Putamen (tissue), 1 donor: Measurements from ENCODE around the gene CEP85.
A peak's percentile ranks its signal among the peaks of the same experiment; 100 is the strongest.

ENCODE experiments used
- DNase-seq: peaks from one replicate; pipeline ENCODE4 v3.0.0-alpha.2; 2016; ENCODE audit warnings: low spot score

CEP85 gene

GRCh38 chr1:26233903-26234643 is at the start of gene CEP85:
CEP85 (plus strand) TSS chr1:26234200; CDS start chr1:26239784, 5,584 bp downstream.
- DNase-seq = peak; percentile 97

- no peak for DNase-seq
Observed at GRCh38 chr1:26184883-26185282, 49.1 kb upstream of the CEP85 start.

DNA sequence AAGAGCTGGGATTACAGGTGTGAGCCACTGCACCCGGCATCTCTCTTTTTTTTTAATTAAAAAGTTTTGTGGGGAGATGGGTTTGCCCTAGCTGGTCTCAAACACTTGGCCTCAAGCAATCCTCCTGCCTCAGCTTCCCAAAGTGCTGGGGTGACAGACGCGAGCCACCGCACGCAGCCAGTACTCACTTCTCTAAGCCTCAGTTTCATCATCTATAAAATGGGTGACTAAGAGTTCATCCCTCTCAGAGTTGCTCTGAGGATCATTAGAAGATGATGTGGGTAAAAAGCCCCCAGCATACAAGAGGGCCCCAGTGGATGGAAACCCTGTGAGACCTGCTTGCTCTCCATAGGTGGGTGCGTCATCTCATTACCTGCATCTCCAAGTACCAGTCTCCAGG is 46.1 kb upstream of the CEP85 start:
- no peak for DNase-seq

- no peak for DNase-seq
Observed at GRCh38 chr1:26188477-26188876, 45.5 kb upstream of the CEP85 start.

DNA sequence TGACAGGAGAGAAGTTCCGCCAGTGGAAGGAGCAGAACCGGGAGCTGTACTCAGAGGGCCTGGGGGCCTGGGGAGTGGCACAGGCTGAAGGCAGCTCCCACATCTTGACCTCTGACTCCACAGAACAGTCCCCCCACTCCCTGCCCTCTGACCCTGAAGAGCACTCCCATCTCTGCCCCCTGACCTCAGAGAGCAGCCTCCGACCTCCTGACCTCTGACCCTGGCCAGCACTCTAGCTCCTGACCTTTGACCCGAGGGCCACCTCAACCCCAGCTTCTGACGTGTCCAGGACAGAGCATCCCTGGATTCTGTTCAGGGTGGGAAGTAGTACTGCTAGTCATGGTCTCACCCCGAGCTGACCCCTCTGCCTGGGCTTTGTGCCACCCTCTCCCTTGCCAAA is 44.7 kb upstream of the CEP85 start:
- DNase-seq = no peak

DNA sequence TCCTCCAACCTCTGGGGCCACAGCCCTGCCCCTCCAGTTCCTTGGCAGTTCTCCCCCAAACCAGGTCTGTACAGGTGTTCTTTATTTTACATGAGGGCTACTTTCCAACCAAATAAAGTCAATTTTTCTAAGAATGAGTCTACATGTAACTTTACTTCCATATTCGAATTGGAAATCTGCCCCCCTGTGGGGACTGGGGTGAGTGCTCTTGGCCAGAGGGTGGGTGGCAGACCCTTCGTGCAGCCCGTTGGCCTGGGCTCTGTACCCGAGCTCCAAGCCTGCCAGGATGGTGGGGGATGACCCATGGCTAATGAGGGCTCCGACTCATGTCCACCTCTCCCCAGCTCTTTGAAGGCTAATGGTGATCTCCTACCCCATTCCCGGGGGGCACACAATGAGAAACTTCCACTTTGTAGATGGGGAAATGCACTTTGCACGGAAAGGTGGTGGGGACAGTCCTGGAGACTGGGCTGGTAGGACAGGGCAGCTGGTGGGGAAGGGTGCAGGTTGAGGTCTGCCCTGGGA is 44.2 kb upstream of the CEP85 start:
- no peak for DNase-seq

DNA sequence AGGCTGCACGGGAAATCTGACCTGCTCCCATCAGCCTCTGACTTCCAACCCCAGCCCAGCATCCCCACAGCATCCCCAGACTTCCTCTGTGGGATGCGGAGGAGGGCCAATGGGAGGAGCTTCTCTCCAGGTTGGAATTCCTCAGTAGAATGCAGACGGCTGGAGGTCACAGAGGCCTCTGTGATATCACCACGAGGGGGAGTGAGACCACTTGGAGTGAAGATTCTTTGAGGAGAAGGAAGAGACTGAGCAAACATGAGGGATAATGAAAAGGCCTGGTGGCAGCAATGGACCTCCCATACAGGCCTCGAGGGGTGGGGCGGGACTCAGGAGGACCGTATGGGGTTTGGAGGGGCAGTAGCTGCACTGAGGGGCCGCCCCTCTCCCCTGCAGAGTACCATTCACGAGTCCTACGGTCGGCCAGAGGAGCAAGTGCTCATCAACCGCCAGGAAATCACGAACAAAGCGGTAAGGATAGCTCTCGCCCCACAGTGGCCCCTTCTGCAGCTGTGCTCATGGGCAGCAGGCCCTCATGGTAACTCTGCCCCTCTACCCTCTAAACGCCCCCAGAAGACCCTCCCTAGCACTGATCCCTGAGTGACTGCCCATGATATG is 43.5 kb upstream of the CEP85 start, which contains the start of gene CATSPER4:
Gene CATSPER4 (plus strand): TSS at position 230 of the 615 bp plus-strand sequence. CDS start 26 bp downstream, at position 256.
- DNase-seq = no peak

DNA sequence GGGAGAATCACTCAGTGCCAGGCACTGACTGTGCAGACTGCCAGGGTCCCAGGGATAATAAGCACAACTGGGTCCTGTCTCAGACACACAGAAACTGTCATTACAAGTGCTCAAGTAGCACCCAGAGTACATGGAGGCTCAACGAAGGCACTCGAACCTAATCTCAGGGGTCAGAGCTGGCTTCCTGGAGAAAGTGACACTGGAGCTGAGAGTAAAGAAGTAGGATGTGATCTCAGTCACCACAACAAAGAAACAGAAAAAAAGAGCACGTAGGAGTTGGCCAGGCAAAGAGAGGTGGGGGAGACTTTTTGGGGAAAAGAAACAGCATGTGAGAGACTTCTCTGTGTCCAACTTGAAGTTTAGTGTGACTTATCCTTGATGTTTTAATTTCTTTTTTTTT is 42.3 kb upstream of the CEP85 start:
- DNase-seq = no peak

GRCh38 chr1:26195805-26196204 is 38.2 kb upstream of the CEP85 start:
- DNase-seq = no peak

DNA sequence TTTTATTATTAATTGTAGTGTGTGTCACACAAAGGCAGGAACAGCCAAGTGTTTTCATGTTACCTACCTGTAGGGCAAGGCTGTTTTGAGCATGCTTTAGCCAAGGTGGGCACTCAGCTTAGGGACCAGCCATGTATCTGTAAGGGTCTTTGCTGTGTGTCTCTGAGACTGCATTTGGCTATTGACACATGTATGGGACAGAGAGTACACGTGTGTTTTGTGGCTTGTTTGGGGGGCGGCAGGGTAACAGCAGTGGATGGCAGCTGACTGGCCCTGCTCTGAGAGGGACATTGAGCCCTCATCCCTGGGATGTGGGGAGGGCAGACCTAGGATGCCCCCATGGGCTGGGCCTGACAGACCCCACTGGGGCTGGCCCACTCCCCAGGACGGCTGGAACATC is 36.7 kb upstream of the CEP85 start:
- no peak for DNase-seq

- DNase-seq = no peak
Observed at GRCh38 chr1:26197813-26198212, 36.2 kb upstream of the CEP85 start.

GRCh38 chr1:26200413-26200812 is 33.6 kb upstream of the CEP85 start:
- DNase-seq = no peak

- no peak for DNase-seq
Observed at GRCh38 chr1:26203642-26204318, 30.2 kb upstream of the CEP85 start.

GRCh38 chr1:26210147-26210870 is 23.7 kb upstream of the CEP85 start:
- no peak for DNase-seq

GRCh38 chr1:26212726-26213125 is 21.3 kb upstream of the CEP85 start:
- DNase-seq = no peak

DNA sequence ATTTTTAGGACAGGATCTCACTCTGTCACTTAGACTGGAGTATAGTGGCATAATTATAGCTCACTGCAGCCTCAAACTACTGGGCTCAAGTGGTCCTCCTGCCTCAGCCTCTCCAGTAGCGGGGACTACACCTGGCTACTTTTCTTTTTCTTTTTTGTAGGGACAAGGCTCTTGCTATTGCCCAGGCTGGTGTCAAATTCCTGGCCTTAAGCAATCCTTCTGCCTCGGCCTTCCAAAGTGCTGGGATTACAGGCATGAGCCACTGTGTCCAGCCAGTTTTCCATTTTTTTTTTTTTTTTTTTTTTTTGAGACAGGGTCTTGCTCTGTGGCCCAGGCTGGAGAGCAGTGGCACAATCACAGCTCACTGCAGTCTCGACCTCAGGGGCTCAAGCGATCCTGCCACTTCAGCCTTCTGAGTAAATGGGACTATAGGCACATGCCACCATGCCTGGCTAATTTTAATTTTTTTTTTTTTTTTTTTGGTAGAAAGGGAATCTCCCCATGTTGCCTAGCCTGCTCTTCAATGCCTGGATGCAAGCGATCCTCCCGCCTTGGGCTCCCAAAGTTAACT is 20.6 kb upstream of the CEP85 start:
- DNase-seq = no peak

DNA sequence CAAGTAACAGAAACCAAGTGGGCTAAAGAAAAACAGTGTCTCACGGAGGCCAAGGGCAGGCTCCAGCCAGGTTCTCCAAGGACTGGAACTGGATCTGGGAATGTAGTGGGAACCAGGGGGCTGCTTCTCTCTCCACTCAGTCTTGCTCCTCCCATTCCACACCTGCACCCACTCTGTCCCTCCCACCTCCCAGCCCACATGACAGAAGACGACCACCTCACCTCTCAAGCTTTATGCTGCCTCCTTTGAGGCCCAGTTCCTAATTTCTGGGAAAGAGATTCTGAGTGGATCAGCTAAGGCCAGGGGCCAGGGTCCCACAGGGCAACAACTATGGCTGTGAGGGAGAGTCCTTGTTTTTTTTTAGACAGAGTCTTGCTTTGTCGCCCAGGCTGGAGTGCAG is 18.8 kb upstream of the CEP85 start:
- DNase-seq = no peak

- DNase-seq = no peak
Observed at GRCh38 chr1:26218906-26219494, 15.0 kb upstream of the CEP85 start.

- DNase-seq = no peak
Observed at GRCh38 chr1:26220199-26220912, 13.6 kb upstream of the CEP85 start.

- DNase-seq = no peak
Observed at GRCh38 chr1:26221094-26221493, 12.9 kb upstream of the CEP85 start.

DNA sequence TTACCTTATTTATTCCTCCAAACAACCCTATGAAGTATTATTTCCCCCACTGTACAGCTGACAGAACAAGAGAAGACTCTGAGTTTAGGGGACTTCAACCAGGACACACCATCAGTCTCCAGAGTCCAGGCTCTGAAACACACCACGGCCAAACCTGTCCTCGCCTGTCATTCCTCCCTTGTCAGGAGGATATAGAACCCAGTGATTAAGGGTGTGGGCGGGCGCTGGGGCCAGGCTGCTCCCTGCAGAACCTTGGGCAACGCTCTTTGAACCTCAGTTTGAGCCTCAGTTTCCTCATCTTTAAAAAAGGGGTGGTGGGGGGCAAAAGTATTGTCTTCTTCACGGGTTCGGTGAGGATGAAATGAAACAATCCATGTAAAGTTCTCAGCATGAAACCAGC is 9.4 kb upstream of the CEP85 start:
- no peak for DNase-seq
